NCI-H526 treated with DMSO at 0.1 percent for 48 hours (cell line): Measurements from ENCODE around the gene FOXL2NB.

Experiments used
- DNase-seq: peaks from one replicate; lab custom pipeline; 2025; lab: John Stamatoyannopoulos, UW

The FOXL2NB gene

DNA sequence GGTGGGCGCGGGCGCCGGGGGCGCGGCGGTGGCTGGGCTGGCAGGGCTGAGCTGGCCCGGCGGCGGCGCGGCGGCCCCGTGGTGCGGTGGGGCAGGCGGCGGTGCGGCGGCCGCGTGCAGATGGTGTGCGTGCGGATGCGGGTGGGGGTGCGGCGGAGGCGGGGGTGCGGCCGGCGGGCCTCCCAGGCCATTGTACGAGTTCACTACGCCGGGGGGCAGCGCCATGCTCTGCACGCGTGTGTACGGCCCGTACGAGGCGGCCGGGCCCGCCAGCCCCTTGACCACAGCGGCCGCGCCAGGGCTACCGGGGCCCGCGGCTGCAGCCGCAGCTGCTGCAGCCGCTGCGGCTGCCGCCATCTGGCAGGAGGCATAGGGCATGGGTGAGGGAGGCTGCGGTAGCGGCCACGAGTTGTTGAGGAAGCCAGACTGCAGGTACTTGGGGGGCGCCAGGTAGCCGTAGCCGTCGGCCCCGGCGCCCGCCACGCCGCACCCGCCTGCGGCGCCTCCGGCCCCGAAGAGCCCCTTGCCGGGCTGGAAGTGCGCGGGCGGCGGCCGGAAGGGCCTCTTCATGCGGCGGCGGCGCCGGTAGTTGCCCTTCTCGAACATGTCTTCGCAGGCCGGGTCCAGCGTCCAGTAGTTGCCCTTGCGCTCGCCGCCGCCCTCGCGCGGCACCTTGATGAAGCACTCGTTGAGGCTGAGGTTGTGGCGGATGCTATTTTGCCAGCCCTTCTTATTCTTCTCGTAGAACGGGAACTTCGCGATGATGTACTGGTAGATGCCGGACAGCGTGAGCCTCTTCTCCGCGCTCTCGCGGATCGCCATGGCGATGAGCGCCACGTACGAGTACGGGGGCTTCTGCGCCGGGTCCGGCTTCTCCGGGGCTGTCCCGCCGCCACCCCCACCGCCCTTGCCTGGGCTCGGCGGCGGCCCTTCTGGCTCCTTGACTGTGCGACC is 1.0 kb upstream of the FOXL2NB start:
- DNase-seq, result peak; percentile 14

DNA sequence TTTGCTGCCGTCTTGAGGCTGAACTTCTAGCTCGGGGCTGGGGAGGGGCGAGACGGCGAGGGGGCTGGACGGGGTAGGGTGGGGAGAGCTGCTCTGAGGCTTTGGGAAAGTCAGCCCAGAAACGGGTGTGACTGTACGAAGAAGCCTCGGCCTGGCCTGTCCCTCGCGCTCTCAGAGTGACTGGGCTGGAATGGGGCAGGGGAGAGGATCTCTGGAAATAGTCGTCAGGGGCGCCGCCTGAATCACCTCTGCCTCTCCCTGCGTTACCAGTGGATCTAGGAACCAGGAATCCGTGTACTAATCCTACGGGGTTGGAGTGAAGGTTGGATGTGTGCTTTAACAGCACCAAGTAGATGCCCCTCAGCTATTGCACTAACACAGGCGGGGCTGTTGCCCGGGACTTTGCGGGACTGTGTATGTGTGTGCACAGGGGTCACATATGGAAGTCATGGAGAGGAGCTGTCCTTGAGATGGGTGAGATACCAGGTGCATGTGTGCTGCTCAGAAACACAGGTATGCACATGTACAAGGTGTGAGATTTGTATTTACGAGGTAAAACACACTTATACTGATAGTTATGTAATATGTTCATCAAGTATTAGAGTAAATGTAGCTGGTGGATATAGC is 591 bp downstream of the FOXL2NB start:
- DNase-seq, result no peak

DNA sequence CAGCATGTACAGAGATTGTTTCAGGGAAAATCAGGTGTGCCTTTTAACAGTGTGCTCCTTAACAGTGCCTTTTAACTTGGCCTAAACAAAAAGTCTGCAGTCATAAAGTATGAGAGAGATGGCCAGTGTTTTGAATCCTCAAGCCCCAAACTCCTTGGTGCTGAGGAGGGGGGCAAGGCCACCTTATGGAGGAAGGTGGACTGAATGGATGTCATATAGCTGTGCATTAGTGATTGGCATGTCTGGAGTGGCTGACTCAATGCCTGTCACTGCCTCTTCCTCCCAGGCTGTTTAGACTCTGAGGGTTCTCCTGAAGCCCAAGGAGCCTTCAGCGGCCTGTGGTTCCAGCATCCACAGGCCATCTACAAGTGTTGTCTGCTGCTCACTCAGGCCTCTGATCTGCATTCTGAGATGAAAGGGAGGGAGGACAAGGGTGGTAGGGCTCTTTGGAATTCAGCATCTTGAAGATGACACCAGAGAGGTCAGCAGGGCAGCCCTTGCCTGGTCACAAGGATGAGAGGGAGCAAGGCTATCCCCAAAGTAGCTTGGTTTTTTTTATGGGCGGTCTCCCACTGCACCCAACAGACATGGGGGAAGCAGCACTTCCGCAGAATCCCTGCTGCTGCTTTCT is 1.5 kb downstream of the FOXL2NB start:
- no peak for DNase-seq

DNA sequence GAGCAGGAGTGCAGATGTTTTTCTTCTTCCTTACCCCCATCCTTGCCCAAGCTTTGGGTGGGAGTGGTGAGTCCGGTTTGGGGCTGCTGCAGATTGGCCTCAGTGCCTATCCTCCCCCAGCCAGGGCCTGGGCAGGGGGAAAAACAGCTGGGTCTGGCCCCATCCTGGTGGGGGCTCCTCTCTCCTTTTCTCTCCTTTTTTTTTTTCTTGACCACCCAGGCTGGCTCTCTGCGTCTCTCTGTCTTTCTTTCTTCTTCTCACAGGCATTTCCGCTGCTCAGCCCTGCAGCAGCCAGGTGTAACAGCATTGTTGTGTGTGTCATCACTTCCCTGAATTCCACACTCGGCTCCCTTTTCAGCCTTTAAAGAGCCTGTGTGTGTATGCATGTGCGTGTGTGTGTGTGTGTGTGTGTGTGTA is 2.0 kb downstream of the FOXL2NB start:
- DNase-seq, result no peak

DNA sequence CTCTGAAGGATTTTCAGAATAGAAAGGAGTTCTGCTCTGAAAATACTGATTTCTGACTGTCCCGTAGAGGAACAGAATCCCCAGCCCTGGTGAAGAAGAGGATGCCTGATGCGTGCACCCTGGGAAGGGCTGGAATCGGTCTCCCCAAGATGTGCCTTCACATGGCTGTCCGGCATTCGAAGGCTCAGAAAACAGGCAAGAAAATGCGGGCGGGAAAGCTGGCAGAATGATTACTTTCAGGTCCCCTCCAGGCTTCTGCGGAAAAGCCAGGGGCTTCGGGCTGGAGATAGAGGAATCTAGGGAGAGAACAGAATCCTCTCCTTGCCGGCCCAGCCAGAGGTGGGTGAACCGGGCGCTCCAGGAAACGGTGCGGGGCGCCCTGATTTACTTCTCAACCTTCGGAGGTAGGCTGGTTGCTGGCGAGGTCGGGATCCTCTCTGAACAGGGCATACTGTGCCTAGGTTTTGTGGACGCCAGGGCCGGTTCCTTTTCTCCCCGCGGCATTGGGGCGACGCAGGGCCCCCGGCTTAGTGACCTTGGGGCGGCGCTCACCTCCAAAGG is 2.5 kb downstream of the FOXL2NB start:
- DNase-seq, result no peak

DNA sequence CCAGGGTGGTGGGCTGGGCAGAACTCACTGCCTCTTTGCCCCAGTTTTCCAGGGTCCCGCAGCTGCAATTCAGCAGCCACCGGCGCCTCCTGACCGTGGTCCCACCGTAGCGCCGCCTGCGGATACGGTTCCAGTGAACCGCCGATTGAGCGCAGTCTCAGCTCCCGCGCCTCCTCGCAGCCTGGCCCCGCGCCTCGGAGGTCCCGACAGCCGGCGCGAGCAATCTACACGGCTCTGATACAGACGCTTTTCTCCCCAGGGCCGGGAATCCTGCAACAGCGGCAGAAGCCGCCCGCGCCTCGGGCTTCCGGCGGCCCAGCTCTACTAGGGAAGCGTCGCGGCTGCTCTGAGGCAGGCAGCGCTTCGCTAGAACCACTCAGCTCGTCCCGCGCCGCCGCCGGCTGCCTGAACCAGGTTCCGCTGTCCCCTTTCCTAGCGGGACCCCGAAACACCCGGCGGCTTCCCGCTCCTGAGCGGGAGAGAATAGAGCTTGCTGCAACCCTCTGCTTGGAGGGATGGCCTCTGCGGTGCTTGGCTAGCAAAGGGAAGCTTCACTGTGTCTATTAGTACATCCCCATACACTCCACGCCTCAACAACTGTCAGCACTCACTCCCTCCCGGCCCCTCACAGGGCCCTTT is 3.1 kb downstream of the FOXL2NB start:
- peak; percentile 51 for DNase-seq

DNA sequence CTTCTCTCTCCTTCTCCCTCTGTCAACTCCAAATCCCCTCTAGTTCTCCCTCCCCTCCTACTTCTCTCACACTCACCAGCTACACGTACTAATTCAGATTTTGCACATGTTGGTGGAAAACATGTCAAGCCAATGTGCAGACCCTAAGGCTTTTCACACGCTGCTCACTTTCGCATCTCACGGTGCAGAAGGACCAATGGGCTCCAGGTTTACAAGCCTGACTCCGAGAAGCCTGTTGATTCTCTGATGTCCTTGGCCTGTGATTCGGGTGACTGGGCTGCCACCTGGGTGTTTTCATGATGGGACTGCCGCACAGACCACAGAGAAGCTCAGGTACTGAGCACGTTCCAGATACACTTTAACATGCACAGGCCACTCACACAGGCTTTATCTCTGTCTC is 3.7 kb downstream of the FOXL2NB start:
- no peak for DNase-seq

DNA sequence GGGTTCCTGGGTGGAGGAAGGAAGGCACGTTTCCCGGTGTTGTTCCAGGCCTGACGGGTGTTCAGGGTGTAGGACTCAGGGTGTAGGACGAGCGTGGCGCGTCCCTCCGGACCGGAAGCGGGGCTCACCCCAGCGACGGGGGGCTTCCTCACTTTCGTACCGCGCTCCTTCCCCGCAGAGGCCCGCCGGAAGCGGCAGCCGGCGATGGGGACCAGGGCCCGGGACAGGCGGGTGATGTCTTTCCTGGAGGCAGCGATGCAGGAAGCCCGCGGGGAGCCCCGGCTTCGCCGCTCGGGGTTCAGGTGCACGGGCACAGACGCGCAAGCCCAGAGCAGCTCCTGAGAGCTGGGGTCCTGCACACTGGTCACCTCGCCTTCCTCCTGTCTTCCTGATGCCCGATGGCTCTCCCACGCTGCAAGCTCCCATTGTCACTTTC is 13.4 kb downstream of the FOXL2NB start:
- no peak for DNase-seq

DNA sequence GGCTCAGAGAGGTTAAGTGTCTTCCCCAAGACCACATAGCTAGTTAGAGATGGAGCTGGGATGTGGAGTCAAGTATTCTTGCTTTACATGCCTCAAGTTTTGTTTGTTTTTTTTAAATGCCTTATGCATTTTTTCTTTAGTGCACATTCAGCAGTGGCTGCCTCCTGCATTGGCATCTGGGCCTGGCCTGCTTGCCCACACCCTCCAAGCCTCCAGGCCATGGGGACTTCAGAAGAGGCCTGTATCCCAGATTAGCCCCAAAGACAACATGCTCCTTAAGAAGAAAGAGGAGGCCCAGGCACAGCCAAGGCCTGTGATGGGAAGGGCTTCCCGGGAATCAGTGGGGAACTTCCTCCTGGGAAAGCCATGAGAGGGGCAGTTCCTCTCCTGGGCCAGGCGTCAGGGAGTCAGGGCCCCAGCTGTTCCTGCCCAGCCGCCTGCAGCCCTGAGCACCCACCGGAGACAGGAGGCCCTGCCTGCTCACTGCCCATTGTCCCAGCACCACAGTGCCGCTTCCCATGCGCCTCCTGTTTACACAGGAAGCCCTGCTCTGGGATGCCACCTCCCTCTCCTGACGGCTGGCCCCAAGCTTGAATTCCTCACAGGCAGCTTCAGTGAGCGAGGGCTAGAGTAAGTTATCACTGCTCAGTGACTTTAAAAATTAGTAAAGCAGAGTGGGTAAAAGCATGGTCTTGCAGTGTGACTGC is 16.0 kb downstream of the FOXL2NB start:
- no peak for DNase-seq

DNA sequence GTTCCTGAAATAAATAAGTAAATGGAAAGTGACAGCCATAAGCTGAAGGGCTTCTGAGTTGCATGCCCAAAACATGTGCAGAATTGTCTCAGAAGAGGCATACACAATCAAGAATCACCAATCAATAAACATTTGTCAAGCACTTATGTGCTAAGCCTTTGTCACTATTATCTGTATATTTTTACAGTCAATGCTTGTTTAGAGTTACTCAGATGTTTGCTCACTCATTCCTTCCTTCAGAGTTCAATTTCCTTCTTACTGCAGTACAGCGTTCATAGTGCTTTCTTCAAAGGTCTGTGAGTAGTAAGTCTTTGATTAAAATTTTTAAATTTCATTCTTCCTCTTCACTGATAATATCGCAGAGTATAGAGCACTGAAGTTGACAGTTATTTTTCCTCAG is 17.2 kb downstream of the FOXL2NB start:
- no peak for DNase-seq

DNA sequence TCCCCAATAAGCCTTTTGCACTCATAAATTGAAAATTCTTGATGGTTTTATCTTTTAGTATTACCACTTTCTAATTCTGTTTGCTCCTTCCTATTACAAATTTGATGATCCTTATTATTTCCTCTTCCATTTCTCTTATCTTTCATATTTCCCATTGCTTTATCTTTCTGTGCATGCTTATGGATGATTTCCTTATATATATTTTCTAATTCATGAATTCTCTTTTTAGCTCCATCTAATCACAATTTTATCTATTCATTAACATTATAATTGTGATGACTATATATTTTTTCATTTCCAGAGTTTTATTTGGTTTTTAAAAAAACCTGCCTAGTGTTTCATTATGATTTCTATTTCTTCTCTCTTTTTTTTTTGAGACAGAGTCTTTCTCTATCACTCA is 17.9 kb downstream of the FOXL2NB start:
- no peak for DNase-seq

DNA sequence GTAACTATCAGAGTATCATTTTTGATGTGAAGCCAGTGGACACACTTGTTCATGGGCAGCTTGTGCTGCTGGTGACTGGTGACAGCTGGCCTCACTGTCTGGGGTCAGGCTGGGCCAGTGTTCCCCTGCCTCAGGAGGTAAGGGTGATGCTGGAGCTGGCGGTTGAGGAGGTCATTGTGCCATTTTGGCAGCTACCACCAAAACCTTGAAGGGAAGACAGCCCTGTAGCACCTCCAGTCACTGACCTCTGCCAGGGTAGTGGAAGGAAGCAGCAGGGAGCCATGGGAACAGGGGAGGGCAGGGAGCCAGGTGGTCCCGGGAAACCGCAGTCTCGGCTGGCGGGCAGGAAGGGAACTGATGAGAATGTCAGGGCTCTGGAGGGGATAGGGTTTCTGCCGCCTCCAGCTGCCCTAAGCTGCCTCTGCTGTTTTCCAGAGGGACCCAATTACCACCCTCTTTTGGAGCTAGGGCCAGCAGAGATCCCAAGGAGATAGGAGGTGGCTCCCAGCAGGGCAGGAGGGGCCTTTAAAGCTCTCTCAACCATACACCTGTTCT is 24.8 kb downstream of the FOXL2NB start:
- no peak for DNase-seq

DNA sequence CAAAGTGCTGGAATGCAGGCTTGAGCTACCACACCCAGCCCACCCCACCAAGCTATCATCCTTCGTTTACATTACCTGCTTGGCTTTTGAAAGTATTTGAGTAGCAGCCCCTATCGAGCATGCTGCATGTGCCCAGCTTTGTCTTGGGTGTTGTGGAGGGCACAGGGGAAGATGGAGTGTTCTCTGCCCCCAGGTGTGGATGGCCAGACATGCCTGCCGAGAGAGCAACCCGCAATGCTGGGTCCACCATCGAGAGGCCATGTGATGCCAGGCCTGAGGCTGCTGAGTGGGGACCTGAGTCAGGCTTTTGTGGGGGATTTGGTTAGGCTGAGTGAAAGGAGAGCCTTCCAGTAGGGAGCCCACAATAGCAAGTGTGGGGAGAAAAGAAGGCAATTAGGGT is 25.9 kb downstream of the FOXL2NB start:
- DNase-seq, result no peak

DNA sequence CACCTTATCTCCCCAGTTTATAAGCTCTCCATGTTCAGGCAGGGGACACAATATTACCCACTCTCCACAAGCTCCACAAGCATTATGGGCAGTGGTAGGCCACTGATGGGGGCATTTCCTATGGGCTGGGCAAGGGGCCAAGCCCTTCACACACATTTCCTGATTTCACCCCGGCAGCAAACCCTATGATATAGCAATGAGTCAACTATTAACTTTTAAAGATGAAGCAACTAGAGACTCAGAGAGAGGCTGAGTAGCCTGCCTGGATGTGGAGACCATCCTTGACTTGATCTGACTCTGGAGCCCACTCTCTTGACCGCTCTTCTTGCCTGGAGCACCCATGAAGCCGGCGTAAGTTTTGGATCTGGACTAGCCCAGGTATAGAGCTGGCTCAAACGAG is 27.4 kb downstream of the FOXL2NB start:
- no peak for DNase-seq

DNA sequence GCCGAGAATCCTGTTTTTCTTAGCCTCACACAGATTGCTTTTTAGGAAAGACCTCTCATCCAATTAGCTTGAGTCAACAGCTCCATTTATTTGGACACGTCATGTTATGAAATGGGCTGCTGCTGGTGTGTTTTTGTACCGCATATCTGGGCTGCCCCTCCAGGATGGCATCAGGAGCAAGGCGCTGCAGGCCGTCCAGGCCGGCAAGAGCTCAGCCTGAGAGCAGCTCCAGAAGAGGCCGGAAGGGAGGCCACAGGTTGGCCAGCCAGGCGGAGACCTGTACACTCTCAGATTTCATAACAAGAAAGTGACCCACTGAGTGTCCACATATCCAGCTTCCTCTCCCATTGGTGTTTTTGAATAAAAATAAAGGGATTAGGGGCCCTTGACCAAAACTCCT is 28.3 kb downstream of the FOXL2NB start:
- DNase-seq, result no peak

DNA sequence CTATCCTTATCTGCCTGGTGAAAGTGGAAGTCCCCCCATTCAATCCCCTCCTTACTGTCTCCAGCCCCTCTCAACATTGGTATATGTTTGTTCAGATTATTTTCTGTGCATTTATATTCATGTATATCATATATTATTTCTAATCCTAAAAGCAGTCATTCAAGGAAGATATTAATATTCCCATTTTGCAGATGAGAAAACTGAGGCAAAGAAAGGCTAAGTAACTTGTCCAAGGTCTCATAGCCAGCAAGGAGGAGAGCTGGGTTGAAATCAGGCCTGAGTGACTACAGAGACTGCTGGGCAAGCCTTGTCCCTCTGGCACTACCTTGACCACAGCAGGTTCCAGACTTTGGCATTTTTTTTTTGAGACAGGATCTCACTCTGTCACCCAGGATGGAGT is 29.0 kb downstream of the FOXL2NB start:
- DNase-seq, result no peak

DNA sequence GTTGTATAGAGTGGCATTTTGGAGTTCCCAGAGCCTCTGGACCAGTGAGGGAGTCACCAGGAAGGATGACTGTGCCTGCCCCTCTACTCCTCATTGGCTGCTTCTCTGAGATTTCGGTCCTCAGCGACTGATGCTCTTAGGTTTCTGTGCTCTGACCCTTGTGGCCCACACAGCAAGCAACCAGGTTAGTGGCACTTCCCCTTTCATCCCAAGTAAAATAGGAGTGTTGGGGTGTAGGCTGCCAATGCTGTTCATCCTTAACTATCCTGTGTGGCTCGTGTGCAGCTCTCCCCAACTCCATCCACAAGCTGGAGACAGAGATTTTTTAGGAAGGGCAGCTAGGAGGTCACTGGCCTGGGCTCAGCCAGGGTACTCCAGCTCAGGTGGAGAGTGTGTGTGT is 37.8 kb downstream of the FOXL2NB start:
- no peak for DNase-seq

DNA sequence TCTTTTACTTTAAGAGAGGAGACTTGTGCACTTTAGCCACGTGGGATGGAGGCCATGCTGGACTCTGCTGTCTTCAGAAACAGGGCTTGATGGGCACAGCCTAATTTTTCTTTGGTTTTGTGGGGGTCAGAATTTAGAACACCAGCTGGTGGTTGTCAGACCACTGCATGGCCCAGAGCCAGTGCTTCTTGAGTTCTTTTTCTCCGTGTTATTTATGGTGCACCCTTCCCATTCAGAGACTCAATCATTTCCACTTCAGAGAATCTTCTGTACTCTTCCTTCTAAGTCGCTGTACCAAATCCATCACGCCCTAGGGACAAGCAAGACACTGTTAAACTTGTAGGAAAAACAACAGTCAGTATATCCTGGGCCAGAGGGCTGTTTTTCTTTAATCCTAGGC is 38.9 kb downstream of the FOXL2NB start:
- no peak for DNase-seq

DNA sequence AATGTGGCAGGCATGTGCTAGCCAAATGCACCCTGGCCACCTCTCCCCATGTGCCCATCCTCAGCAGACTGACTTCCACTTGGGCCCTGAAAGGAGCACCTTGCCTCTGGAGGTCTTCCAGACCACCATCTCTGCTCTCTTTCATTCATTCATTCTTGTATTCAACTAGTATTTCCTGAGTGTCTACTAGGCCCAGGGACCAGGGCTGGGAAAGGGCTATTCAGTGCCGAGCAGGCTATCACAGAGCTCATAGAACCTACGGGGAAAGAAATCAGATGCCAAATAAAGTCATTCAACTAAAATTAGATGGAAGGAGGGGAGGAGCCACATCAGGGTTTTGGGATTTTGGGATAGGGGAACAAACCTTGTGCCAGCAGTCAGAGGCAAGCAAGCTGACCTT is 40.2 kb downstream of the FOXL2NB start:
- DNase-seq, result no peak

DNA sequence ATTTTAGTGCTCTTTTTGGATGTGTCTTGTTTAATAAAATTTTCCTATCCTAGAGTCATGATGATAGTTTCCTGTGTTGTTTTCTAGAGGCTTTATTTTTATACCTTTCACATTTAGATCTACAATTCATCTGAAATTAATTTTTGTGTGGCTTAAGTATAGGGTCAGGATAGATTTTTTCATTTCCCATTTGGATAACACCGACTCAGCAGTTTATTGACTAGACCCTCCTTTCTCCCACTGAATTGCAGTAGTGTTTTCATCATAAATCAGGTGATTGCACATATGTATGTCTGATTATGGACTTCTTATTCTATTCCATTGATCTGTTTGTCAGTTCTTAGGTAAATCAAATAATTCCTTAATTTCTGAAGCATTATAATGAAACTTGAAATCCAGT is 48.7 kb downstream of the FOXL2NB start:
- DNase-seq, result no peak
